Measurements from ENCODE around the gene C1QTNF1. TPM values are rescaled to one million over a fixed set of nuclear protein-coding genes. Genes with fewer than 3 reads are reported as not detected.

Gene C1QTNF1
- total RNA-seq, 1 experiment from 2014 or later, result 19.9 TPM

DNA sequence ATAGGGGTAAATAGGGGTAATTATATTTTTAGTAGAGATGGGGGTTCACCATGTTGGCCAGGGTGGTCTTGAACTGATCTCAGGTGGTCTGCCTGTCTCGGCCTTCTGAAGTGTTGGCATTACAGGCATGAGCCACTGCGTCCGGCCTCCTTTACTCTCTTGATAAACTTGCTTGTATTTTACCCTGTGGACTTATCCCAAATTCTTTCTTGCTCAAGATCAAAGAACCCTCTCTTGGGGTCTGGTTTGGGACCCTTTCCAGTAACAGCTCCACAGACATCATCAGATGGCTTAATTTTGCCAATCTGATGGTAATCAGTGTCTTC lies 5.6 kb upstream of the C1QTNF1 start:
- peak in 1 of 2 experiments; percentile 4 for DNase-seq
- no peaks in the 10 kb centered on the region for H3K27me3 Mint-ChIP-seq (ENCODE audit: insufficient read depth, unreplicated experiment)
- peak overlapping the region; percentile 77 for H3K27ac Mint-ChIP-seq (ENCODE audit: unreplicated experiment)
- Histone ChIP-seq H3K9me3 (peaks cover 19% of the 10 kb centered on the region), H3K4me3 (ENCODE audit: low read depth, low read length) (no peak overlapping the region), H3K27me3 (replicated peaks; ENCODE audit: control insufficient read depth, insufficient read depth, low read length) (no peaks in the 10 kb centered on the region), H3K36me3 (ENCODE audit: control insufficient read depth, insufficient read depth, low read length) (no peaks in the 10 kb centered on the region), H3K4me1 (peaks cover 48% of the 10 kb centered on the region)
- no peak overlapping the region for H3K4me3 Mint-ChIP-seq (ENCODE audit: unreplicated experiment)
- H3K9me3 Mint-ChIP-seq (ENCODE audit: unreplicated experiment), result peaks cover 10% of the 10 kb centered on the region
- peaks cover 56% of the 10 kb centered on the region for H3K4me1 Mint-ChIP-seq (ENCODE audit: low read depth, unreplicated experiment)
- intact Hi-C loops (cut with micrococcal nuclease; ENCODE audit: unreplicated experiment), result no loop called here
- H3K36me3 Mint-ChIP-seq (ENCODE audit: insufficient read depth, unreplicated experiment), result no peaks in the 10 kb centered on the region
- ChIA-PET POLR2A (no interaction called here), CTCF (interaction anchor here (0.7 to 0.8 kb wide), 3 partner anchors 23 to 64 kb away, joined by 3 to 4 read pairs (median 4); no protein-coding TSS in a partner anchor)
- TF ChIP-seq, protein P1, sequence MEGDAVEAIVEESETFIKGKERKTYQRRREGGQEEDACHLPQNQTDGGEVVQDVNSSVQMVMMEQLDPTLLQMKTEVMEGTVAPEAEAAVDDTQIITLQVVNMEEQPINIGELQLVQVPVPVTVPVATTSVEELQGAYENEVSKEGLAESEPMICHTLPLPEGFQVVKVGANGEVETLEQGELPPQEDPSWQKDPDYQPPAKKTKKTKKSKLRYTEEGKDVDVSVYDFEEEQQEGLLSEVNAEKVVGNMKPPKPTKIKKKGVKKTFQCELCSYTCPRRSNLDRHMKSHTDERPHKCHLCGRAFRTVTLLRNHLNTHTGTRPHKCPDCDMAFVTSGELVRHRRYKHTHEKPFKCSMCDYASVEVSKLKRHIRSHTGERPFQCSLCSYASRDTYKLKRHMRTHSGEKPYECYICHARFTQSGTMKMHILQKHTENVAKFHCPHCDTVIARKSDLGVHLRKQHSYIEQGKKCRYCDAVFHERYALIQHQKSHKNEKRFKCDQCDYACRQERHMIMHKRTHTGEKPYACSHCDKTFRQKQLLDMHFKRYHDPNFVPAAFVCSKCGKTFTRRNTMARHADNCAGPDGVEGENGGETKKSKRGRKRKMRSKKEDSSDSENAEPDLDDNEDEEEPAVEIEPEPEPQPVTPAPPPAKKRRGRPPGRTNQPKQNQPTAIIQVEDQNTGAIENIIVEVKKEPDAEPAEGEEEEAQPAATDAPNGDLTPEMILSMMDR (IDR thresholded peaks at IDR 0.05; ENCODE audit: insufficient read depth in 1 of 2, low read depth in 1 of 2, low read length in 1 of 2, severe bottlenecking in 1 of 2, unreplicated experiment in 1 of 2), result no peak
- no TSS peak for BruUV-seq (replicated peaks)

DNA sequence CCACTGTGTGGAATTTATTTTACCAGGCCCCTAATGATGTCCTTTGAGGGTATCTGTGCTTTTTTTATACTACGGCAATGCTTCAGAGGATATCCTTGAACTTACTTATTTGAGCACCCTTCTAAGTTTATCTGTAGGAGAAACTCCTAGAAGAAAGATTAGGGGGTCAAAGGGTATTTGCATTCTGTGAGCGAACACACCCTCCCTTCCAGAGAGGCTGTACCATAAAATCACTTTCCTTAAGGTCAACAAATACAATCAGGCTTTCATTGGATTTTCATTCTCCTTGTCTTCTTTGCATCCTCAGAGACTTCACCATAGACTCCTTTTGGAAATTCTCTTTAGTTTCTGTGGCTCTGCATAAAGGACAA lies 4.7 kb upstream of the C1QTNF1 start:
- H3K27me3 Mint-ChIP-seq (ENCODE audit: insufficient read depth, unreplicated experiment), result no peaks in the 10 kb centered on the region
- intact Hi-C loops (cut with micrococcal nuclease; ENCODE audit: unreplicated experiment), result loop anchor here (1.0 kb wide), 3 partner anchors 23 to 63 kb away; no protein-coding TSS in a partner anchor

DNA sequence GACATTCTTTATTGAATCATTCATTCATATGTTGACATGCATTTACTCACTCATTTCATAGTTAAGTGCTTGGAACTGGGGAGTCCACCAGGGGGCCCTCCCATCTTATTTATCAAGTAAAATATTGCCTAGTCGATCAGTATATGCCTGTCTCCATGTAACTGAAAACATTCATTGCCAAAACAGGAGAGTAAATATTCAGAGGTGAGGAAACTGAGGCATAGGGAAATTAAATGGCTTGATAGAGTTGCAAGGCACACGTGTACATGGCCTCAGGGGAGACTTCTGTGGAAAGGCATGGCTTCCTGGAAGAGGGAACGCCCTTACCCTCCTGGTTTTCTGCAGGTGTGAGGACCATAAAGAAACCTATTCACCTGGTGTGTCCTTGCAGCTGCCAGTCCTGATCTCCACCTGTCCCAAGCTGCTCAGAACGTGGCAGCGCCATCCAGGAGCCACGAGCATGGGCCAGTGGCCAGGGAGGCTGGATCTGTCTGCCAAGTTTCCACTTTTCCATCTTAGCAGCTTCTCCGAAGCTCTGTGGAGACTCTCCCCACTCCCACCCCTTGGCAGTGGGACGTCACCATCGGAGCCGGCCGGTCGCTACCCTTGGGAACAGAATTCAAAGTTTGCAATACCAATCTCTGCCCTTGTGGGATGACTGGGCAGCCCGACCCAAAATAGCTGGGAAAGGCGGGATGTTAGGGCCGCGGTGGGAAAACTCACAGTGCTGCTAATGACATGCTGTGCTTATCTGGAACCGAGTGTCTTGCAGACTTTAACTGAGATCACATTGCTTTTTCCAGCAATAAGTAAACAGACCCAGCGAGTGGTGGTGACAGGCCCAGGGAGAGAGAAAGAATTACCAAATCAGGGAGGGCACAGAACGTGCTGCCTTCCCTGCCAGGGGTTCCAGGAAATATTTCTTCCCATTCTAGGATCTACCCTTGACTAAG lies 4.1 kb upstream of the C1QTNF1 start:
- Mint-ChIP-seq H3K4me3 (ENCODE audit: unreplicated experiment) (no peak overlapping the region), H3K36me3 (ENCODE audit: insufficient read depth, unreplicated experiment) (no peaks in the 10 kb centered on the region), H3K4me1 (ENCODE audit: low read depth, unreplicated experiment) (peaks cover 56% of the 10 kb centered on the region), H3K9me3 (ENCODE audit: unreplicated experiment) (no peaks in the 10 kb centered on the region), H3K27me3 (ENCODE audit: insufficient read depth, unreplicated experiment) (no peaks in the 10 kb centered on the region), H3K27ac (ENCODE audit: unreplicated experiment) (peak overlapping the region; percentile 77)
- POLR2A ChIA-PET, result no interaction called here
- Histone ChIP-seq H3K9me3 (peaks cover 3% of the 10 kb centered on the region), H3K4me1 (peaks cover 49% of the 10 kb centered on the region), H3K4me3 (ENCODE audit: low read depth, low read length) (no peak overlapping the region), H3K36me3 (ENCODE audit: control insufficient read depth, insufficient read depth, low read length) (no peaks in the 10 kb centered on the region), H3K27me3 (replicated peaks; ENCODE audit: control insufficient read depth, insufficient read depth, low read length) (no peaks in the 10 kb centered on the region)
- CTCF ChIA-PET, result interaction anchor here (0.7 to 1.1 kb wide), 5 partner anchors 22 to 381 kb away, joined by 3 to 7 read pairs (median 5); partner anchors contain the start of gene ENGASE
- BruUV-seq (replicated peaks), result no TSS peak
- DNase-seq, result peak; percentile 78
- TF ChIP-seq, protein P1 (IDR thresholded peaks at IDR 0.05; ENCODE audit: insufficient read depth in 1 of 2, low read depth in 1 of 2, low read length in 1 of 2, severe bottlenecking in 1 of 2, unreplicated experiment in 1 of 2), result peak; percentile 72 to 73
- intact Hi-C loops (cut with micrococcal nuclease; ENCODE audit: unreplicated experiment), result loop anchor here (1.0 kb wide), 3 partner anchors 22 to 62 kb away; no protein-coding TSS in a partner anchor

More for the DNA sequence above, 4.7 kb upstream of the C1QTNF1 start:
- ChIA-PET CTCF (interaction anchor here (0.7 to 0.8 kb wide), 7 partner anchors 22 to 369 kb away, joined by 3 to 7 read pairs (median 4); partner anchors contain the start of gene ENGASE), POLR2A (no interaction called here)
- no peak overlapping the region for H3K4me3 Mint-ChIP-seq (ENCODE audit: unreplicated experiment)
- no peaks in the 10 kb centered on the region for H3K36me3 Mint-ChIP-seq (ENCODE audit: insufficient read depth, unreplicated experiment)
- Histone ChIP-seq H3K36me3 (ENCODE audit: control insufficient read depth, insufficient read depth, low read length) (no peaks in the 10 kb centered on the region), H3K27me3 (replicated peaks; ENCODE audit: control insufficient read depth, insufficient read depth, low read length) (no peaks in the 10 kb centered on the region), H3K4me1 (peaks cover 48% of the 10 kb centered on the region), H3K4me3 (ENCODE audit: low read depth, low read length) (no peak overlapping the region), H3K9me3 (peaks cover 10% of the 10 kb centered on the region)
- H3K27ac Mint-ChIP-seq (ENCODE audit: unreplicated experiment), result peak overlapping the region; percentile 77
- H3K9me3 Mint-ChIP-seq (ENCODE audit: unreplicated experiment), result peaks cover 3% of the 10 kb centered on the region
- BruUV-seq (replicated peaks), result no TSS peak
- peaks cover 56% of the 10 kb centered on the region for H3K4me1 Mint-ChIP-seq (ENCODE audit: low read depth, unreplicated experiment)
- peak in 1 of 2 experiments; percentile 11 for DNase-seq
- TF ChIP-seq, protein P1 (IDR thresholded peaks at IDR 0.05; ENCODE audit: insufficient read depth in 1 of 2, low read depth in 1 of 2, low read length in 1 of 2, severe bottlenecking in 1 of 2, unreplicated experiment in 1 of 2), result no peak

All from Caco-2 (cell line).